ENCODE measurements around the gene IL37. TPM values are rescaled to one million over a fixed set of nuclear protein-coding genes. Genes with fewer than 3 reads are reported as not detected.

The IL37 gene
- total and polyA plus RNA-seq, 2 donors (not counting 3 experiments of a cell fraction or from before 2014, with no cell fraction given), result not detected

DNA sequence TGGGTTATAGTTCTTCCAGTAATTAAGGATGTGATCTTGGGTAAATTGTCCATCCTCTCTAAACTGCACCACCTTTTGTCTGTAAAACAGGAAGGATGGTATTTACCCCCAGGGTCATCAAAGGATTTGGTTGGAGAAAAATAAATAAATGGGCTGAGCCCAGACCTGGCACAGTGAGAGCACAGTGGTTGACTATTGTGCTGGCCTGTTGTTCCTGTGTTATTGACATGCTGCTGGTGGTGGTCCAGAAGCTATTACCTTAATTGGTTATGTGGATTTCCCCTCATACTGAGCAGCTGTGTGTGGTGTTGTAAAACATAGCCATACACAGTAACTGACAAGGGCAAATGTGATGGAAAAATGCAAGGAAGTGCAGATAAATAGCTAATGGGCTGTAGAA lies 746 bp upstream of the IL37 start:
- POLR2A ChIA-PET, result no interaction called here
- no peak for DNase-seq (ENCODE audit: low read depth, low spot score)
- peaks cover 8 to 18% of the 10 kb centered on the region in 2 experiments for H3K27me3 ChIP-seq (ENCODE audit: control insufficient read depth in 2 of 2, insufficient read depth in 2 of 2, low read length in 2 of 2)
- intact Hi-C loops (cut with micrococcal nuclease), result no loop called here
- dilution Hi-C loops (cut with MboI; ENCODE audit: extremely low pct_ligation_motif_present, low sequenced_read_pairs), result no loop called here
- FAIRE-seq, result no peak
- CTCF ChIA-PET, result no interaction called here
- no peak for TF ChIP-seq JUN (IDR thresholded peaks at IDR 0.05; ENCODE audit: borderline replicate concordance, insufficient read depth, insufficient read length, low read depth)
- TF ChIP-seq, protein P1, sequence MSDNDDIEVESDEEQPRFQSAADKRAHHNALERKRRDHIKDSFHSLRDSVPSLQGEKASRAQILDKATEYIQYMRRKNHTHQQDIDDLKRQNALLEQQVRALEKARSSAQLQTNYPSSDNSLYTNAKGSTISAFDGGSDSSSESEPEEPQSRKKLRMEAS (IDR thresholded peaks at IDR 0.05; ENCODE audit: insufficient read depth, insufficient read length), result no peak
- no peak for TF ChIP-seq FOS (IDR thresholded peaks at IDR 0.05; ENCODE audit: borderline replicate concordance, insufficient read depth, low read length)
- no peak for TF ChIP-seq POLR2A (IDR thresholded peaks at IDR 0.05; ENCODE audit: low read depth, low read length)
- TF ChIP-seq MYC (IDR thresholded peaks at IDR 0.05; ENCODE audit: low read depth, low read length), result no peak
- no peak for TF ChIP-seq EZH2 (IDR thresholded peaks at IDR 0.05; ENCODE audit: borderline replicate concordance, low read depth, low read length, severe bottlenecking)
- TF ChIP-seq, protein P2, sequence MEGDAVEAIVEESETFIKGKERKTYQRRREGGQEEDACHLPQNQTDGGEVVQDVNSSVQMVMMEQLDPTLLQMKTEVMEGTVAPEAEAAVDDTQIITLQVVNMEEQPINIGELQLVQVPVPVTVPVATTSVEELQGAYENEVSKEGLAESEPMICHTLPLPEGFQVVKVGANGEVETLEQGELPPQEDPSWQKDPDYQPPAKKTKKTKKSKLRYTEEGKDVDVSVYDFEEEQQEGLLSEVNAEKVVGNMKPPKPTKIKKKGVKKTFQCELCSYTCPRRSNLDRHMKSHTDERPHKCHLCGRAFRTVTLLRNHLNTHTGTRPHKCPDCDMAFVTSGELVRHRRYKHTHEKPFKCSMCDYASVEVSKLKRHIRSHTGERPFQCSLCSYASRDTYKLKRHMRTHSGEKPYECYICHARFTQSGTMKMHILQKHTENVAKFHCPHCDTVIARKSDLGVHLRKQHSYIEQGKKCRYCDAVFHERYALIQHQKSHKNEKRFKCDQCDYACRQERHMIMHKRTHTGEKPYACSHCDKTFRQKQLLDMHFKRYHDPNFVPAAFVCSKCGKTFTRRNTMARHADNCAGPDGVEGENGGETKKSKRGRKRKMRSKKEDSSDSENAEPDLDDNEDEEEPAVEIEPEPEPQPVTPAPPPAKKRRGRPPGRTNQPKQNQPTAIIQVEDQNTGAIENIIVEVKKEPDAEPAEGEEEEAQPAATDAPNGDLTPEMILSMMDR (IDR thresholded peaks at IDR 0.05; ENCODE audit: extremely low read depth in 1 of 2, insufficient read depth in 1 of 2, low read depth in 1 of 2, low read length in 2 of 2), result no peak
- no peak for TF ChIP-seq POLR2AphosphoS5 (IDR thresholded peaks at IDR 0.05; ENCODE audit: insufficient read depth, low read depth, low read length)
- TF ChIP-seq GATA2 (IDR thresholded peaks at IDR 0.05; ENCODE audit: insufficient read depth, insufficient read length, low read depth, low read length), result no peak
- no peaks in the 10 kb centered on the region for H3K4me1 ChIP-seq (ENCODE audit: control insufficient read depth, extremely low read depth, insufficient read depth, low read length)
- no peaks in the 10 kb centered on the region for H3K9me1 ChIP-seq (replicated peaks; ENCODE audit: control insufficient read depth, extremely low read depth, insufficient read depth, low read length)
- H3K4me3 ChIP-seq (replicated peaks in 1 of 3; ENCODE audit: insufficient read depth in 1 of 3, low read depth in 1 of 3, low read length in 3 of 3), result no peak overlapping the region
- H3K4me2 ChIP-seq (ENCODE audit: insufficient read depth, low read length), result no peak overlapping the region
- no peak overlapping the region for H3K9ac ChIP-seq (replicated peaks; ENCODE audit: extremely low read depth, insufficient read depth, low read length)
- H4K20me1 ChIP-seq (replicated peaks; ENCODE audit: control insufficient read depth, extremely low read depth, insufficient read depth, low read length), result no peaks in the 10 kb centered on the region
- no peaks in the 10 kb centered on the region for H3K36me3 ChIP-seq (ENCODE audit: control insufficient read depth in 2 of 2, extremely low read depth in 1 of 2, insufficient read depth in 2 of 2, low read length in 2 of 2)
- H3K9me3 ChIP-seq (replicated peaks; ENCODE audit: control insufficient read depth, insufficient read depth, low read length), result no peaks in the 10 kb centered on the region
- no peak overlapping the region for H2AFZ ChIP-seq (ENCODE audit: low read depth, low read length)
- BruUV-seq (replicated peaks), result no TSS peak
- no peak overlapping the region for H3K27ac ChIP-seq (ENCODE audit: insufficient read depth, low read depth, low read length)
- no peaks in the 10 kb centered on the region for H3K79me2 ChIP-seq (ENCODE audit: control insufficient read depth, insufficient read depth, low read length)

Data from endothelial cell of umbilical vein (primary cell).